Sigmoid colon (tissue), 3 donors: ENCODE results near the gene CCSER1.

Experiments
- CTCF ChIP-seq, 4 experiments: fragments of 450-650 bp in 3 of 4; fragments of 200-600 bp in 1 of 4; IDR thresholded peaks; one replicate each; pipeline ENCODE4 v1.5.1; 2016 to 2019; ENCODE audit warnings: antibody characterized with exemption in 4 of 4, mild to moderate bottlenecking in 3 of 4, moderate library complexity in 2 of 4
- POLR2A ChIP-seq, 2 donors: fragments of 450-650 bp; IDR thresholded peaks; one replicate each; pipeline ENCODE4 v1.6.1; 2016; ENCODE audit warnings: antibody characterized with exemption in 2 of 2, mild to moderate bottlenecking in 2 of 2, moderate library complexity in 2 of 2

DNA sequence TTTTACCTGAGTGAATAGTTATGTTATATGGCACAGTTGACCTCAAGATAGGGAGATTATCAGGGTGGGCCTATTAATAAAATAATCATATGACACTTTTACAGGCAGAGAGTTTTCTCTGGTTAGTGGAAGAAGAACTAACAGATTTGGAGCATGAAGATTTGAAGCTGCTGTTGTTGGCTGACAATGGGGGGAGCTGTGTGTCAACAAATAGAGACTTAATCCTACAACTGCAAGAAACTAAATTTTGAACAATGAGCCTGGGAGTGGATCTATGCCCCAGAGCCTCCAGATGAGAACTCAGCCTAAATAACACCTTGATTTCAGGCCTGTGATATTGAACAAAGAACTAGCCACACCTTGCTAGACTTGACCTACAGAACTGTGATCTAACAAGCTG, 7.2 kb upstream of the CCSER1 start:
- TF ChIP-seq CTCF (IDR thresholded peaks at IDR 0.05), result no peak
- TF ChIP-seq POLR2A (IDR thresholded peaks at IDR 0.05), result no peak
